GM12878 (cell line): ENCODE data around the gene IGF1R.

Source experiments
- BCL3 ChIP-seq: IDR thresholded peaks from 2 replicates; pipeline ENCODE4 v1.6.1; 2011; ENCODE audit warnings: borderline replicate concordance, low read depth, mild to moderate bottlenecking, moderate library complexity, low read length; ENCODE audit not compliant: insufficient read depth, poor library complexity, severe bottlenecking
- CHD2 ChIP-seq: IDR thresholded peaks from 2 replicates; pipeline ENCODE4 v1.6.1; 2011; ENCODE audit warnings: low read depth, low read length, improper control_type of control experiment, borderline replicate concordance
- CTCF ChIP-seq, 3 experiments: IDR thresholded peaks in 2 of 3; conservative IDR thresholded peaks in 1 of 3; 2 replicates each; pipeline ENCODE4 v1.5.1; 2011; ENCODE audit warnings: low read depth in 3 of 3, low read length in 3 of 3, mild to moderate bottlenecking in 3 of 3, control low read depth in 2 of 3, moderate library complexity in 2 of 3, inconsistent platforms in 1 of 3, mixed read lengths in 1 of 3; ENCODE audit not compliant: control insufficient read depth in 2 of 3, insufficient read depth in 1 of 3; ENCODE audit errors: extremely low read depth in 1 of 3
- ETV6 ChIP-seq, 2 experiments: fragments of 450-650 bp in 1 of 2; IDR thresholded peaks in 1 of 2; conservative IDR thresholded peaks in 1 of 2; 2 replicates each; pipeline ENCODE4 v1.6.1; 2014; ENCODE audit warnings: antibody characterized with exemption in 1 of 2, borderline replicate concordance in 1 of 2, low read depth in 1 of 2, mild to moderate bottlenecking in 1 of 2, moderate library complexity in 1 of 2
- KDM1A ChIP-seq: fragments of 200-600 bp; sonication (generic); IDR thresholded peaks from 2 replicates; pipeline ENCODE4 v1.6.1; 2016; ENCODE audit warnings: borderline replicate concordance
- NRF1 ChIP-seq: conservative IDR thresholded peaks from 2 replicates; pipeline ENCODE4 v1.6.1; 2011; ENCODE audit warnings: mild to moderate bottlenecking, low read depth, low read length, improper control_type of control experiment
- POLR2A ChIP-seq: IDR thresholded peaks from 2 replicates; pipeline ENCODE4 v1.6.1; 2011; ENCODE audit warnings: low read depth, mild to moderate bottlenecking, low read length
- REST ChIP-seq: IDR thresholded peaks from 2 replicates; pipeline ENCODE4 v1.6.1; 2012; ENCODE audit warnings: mild to moderate bottlenecking, low read depth, low read length
- SIN3A ChIP-seq: IDR thresholded peaks from 2 replicates; pipeline ENCODE4 v1.6.1; 2012; ENCODE audit warnings: low read depth, low read length, improper control_type of control experiment
- SPI1 ChIP-seq: IDR thresholded peaks from 2 replicates; pipeline ENCODE4 v1.6.1; 2011; ENCODE audit warnings: low read depth, mild to moderate bottlenecking, low read length, moderate library complexity, borderline replicate concordance; ENCODE audit not compliant: insufficient read depth
- SUZ12 ChIP-seq: fragments of 200-600 bp; sonication (generic); IDR thresholded peaks from one replicate; pipeline ENCODE4 v1.6.1; 2018; ENCODE audit warnings: antibody characterized with exemption, mild to moderate bottlenecking; ENCODE audit not compliant: unreplicated experiment
- YY1 ChIP-seq: IDR thresholded peaks from 2 replicates; pipeline ENCODE4 v1.6.1; 2011; ENCODE audit warnings: low read depth, mild to moderate bottlenecking, low read length

- TF ChIP-seq POLR2A = no peak
- TF ChIP-seq CHD2 = no peak
- no peak for TF ChIP-seq CTCF (IDR thresholded peaks at IDR 0.05 in 2 of 3, conservative IDR thresholded peaks at IDR 0.05 in 1 of 3; ENCODE audit: control insufficient read depth in 2 of 3, extremely low read depth in 1 of 3, insufficient read depth in 1 of 3, low read depth in 3 of 3, low read length in 3 of 3)
- no peak for TF ChIP-seq KDM1A
- TF ChIP-seq YY1 = no peak
- no peak for TF ChIP-seq BCL3
- no peak for TF ChIP-seq SPI1
- no peak for TF ChIP-seq NRF1
- no peak for TF ChIP-seq ETV6 (conservative IDR thresholded peaks at IDR 0.05 in 1 of 2, IDR thresholded peaks at IDR 0.05 in 1 of 2; ENCODE audit: borderline replicate concordance in 1 of 2, low read depth in 1 of 2)
- no peak for TF ChIP-seq SUZ12
- TF ChIP-seq SIN3A = no peak
- TF ChIP-seq REST = no peak
Measured at GRCh38 chr15:98720031-98720430, 71.7 kb downstream of the IGF1R start.
